GM18520 (cell line): Measurements from ENCODE around the gene ADNP.
A peak's percentile ranks its signal among the peaks of the same experiment; 100 is the strongest.

Source experiments
- ATAC-seq: cut with Tn5 transposase; IDR thresholded peaks from one replicate; pipeline ENCODE4 v1.9.1; 2021; ENCODE audit not compliant: unreplicated experiment

The ADNP gene

DNA sequence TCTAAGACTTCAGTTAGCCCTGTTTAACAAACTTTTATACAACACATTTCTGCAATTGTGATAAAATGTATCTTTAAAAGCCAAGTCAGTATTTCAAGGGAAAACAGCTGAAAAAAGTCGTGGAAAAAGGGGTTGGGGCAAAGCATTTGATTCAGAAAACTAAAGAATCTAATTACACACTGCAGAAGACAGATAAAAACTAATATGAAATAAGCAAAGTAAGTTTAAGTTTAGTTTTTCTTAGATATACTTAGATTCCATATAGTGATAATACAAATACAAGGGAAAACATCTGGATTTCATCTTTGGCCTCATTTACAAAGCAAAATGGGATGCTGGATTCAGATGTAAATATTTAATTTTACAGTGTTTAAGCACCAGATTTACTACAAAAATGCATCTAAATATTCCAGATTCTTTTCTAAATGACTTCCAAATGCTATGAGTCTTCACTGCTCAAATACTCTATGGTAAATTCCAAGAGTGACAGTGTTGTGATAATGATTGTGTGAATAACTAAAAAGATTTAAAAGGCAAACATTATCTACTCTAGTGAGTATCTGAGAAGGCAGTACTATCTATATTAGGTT is 1.5 kb upstream of the ADNP start:
- ATAC-seq, result no peak

DNA sequence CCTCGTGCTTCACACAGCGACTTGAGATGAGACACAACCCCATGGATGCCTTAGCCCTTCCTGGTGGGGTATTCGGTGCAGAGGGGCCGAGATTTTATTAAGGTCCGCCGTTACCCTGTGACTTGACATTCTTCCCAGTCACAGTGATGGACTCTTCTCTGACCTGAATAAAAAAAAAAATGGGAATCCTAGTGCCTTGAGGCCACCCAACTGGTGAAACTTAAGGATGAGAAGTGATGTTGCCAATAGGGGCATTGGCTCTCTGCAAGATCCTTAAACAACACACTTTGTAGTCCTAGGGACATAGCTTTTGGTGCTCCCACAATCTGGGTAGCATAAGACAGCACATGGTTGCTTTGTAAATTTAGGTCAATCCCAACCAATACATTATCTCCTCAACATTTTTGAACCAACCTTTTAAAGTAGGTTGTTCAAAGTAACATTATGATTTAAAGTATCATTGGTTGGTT is 814 bp upstream of the ADNP start:
- no peak for ATAC-seq

DNA sequence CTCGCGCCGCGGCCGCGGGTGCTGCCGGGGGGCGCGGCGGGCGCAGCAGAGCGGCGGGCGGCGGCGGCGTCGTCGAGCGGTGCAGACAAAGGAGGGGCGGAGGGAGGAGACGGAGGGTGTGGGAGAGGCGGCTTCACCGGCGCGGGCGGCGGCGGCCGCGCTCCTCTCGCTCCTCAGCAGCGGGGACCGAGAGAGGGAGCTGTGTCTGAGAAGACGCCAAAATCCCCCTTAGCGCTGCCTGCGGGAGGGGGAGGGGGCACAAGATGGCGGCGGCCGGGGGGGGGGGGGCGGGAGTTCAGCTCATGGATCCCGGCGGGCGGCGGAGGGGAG is 296 bp downstream of the ADNP start:
- ATAC-seq, result peak; percentile 8

DNA sequence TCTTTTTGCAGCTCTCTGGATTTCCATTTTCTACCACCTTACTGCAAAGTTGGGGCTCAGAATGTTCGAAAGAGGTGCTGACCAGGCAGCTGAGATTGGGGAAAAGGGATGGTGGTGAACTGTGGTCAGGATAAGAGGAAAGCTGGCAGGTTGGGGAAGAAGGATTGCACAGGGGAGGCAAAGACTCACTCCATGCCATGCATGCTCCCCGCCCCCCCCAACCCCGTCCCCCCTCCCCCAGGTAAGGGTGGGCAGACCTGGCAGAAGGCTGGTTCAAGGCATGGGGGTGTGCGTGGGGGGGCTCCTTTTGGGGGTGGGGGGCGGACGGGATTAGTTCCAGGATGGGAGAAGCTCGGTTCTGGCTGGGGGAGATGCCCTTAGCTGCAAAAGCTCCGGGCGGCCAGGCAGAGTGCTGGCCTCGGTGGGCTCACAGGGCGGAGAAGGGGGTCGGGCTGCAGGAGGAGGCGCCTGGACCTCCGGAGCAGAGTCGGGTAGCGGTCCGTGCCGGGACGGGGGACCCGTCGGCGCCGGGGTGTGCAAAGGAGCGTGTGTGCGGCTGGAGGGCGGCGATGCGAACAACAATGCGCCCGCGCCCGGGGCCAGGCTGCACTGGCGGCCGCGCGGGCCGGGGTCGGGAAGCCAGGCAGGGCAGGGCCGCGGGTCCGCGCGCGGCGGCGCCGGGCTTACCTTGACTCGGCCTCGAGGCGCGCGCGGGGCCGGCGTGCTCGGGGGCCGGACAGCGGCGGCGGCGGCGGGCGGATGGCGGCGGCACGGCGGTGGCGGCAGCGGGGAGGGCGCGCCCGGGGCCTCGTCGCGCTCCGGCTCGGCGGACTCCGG is 880 bp downstream of the ADNP start:
- ATAC-seq, result no peak

DNA sequence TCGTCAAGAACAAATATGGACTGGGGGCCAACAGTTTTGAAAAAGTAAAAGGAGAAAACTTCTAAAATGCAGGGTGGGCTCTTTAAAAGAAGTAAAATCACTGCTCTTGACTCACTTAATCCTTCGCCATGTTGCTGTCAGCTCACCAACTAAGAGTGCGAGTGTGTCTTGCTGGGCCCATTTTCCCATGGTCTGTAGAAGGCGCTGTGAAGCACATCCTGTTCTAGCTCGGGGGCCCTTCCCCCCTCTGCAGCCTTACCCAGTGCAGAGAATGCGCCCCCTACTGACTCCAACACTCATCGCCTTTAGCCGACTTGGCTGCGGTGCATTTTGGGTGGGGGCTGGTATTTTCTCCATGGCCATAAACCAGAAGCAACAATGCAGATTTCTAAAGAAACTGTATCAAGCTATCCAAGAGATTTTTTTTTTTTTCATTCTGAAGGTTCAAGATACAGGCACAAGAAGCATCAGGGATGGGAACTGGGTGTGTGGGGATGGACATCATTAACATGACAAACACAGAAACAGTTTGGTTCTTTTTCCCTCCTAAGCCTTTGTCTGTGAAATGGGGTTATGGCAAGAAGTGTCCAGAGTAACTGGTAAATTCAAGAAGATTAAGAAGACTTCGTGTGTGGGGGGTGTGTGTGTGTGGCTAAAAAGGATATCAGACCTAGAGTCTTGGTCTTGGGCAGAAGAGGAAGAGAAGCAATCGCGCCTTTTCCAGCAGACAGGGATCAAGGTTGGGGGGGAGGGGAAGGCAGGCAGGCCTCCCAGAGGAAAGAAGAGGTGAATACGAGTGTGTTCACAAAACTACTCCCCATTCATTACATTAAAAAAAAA is 1.7 kb downstream of the ADNP start:
- peak; percentile 37 for ATAC-seq

DNA sequence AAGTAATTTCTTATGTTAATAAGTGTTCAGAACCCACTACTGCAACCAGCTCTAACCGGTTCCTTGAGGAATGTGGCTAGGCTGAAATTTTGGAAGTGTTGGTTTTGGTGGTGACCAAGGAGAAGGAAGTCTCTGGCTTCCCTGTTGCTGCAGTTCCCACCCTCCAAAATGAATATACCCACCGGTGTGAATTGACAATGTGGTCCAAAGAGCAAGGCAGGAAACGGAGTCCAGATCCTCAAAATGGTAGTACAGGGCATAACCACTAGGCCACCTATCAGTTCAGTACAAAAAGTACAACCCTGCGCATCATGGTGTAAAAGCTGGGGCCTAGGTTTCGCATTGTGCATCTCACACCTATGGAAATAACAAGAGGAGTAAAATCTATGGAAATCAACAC is 2.8 kb downstream of the ADNP start:
- no peak for ATAC-seq

DNA sequence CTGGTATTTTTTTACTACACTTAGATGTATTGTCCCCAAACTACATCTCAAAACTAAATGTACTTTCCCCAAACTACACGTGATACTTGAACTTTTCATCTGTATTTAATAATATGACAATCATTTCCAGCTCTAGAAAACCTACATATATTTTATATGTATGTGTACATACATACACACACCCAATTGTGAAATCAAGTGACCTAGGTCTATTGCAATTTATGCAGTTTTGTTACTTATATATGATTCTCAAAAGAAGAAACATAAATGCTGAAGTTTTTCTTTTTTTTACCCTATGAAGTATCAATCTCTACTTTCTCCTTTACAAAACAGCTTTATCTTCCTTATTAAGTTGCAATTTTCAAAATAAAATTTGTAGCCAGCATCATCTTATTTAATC is 4.7 kb downstream of the ADNP start:
- ATAC-seq, result no peak

DNA sequence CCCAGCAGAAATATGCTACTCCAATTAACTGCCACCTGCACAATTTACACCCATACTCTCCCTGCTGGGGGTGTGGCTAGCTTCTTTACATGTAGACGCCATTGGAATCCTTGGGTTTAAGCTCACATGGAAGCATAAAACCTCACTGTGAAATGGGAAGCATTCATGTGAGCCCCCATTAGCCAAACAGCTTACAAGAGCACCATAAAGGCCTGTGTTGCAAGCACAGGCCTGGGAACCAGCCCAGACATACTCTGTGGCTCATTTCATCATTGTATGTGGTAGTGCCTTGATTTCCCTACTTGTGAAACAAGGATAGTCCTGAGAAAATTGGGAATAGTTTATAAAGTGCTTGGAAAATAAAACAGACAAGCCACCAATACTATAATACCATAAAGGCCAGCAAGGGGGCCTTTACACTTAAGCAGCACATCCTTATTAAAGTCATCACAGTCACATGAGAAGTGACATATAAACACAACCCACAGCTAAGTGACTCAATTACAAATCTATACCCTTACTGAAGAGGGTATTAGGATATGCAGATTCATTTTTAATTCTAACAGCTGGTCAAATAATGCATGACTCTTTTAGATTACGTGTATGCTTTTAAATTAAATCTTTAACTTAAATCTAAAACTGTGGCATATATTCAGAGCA is 6.8 kb downstream of the ADNP start:
- no peak for ATAC-seq

DNA sequence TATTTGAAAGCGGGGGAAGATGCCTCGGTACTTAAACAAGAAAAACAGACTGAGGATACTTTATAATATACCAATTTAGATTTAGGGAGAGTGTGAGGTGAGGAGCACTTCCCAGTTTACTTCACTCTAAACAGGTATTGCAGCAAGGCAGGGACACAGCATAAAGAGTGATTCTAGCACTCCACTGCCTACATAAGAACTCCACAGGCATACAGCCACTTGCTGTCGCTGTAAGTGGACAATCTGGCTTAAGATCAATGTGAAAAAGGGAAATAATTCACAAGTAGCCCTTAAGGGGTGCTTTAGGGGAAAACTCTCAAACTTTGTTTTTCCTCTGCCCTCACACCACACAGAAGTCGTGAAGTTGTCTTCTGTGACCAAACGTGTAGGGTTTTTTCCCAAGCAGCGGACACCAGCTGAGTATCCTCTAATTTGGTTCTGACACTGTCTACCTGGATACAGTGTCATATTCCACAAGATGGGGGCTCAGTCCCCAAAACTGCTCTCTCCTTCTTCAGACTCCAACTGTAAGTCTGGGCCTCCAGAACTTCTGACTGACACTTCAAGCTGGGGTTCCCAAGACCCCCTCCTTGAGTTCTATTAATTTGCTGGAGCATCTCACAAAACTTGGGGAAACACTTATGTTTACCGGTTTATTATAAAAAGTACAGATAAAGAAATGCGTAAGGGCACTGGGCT is 9.3 kb downstream of the ADNP start:
- ATAC-seq, result no peak

DNA sequence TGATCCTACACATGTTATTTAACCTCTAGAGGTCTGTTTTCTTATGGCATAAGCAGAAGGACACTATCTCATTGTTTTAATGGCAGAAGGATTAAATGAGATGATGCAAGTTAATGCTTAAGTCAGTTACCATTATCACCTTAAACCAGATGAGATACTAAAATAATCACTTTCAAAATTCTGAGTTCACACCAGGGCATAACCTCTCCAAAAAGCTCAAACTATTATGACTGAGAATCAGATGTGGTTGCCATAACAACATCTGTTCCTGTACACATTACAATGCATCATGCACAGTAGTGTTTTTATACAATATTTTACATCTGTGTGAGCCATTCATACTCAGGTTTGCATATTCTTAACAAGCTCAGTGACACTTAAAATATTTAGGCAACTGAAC is 10.2 kb downstream of the ADNP start:
- no peak for ATAC-seq

DNA sequence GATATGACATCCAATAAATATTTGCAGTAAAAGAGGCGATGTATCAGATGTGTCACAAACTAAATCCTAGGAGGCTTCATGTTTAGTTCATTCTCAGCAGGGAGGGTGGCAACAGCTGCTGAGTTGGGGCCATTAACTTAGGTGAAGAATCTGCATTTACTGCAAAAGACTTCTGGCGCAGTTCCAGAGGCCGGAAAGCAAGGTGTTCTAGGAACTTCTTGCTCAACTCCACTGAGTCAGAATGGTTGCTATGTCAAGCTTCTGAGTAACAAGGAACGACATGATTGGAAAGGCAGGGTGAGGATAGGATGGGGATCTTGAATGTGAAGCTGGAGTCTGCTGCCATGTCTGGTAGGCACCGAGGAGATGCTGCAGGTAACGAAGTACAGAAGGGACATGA is 11.7 kb downstream of the ADNP start:
- no peak for ATAC-seq

DNA sequence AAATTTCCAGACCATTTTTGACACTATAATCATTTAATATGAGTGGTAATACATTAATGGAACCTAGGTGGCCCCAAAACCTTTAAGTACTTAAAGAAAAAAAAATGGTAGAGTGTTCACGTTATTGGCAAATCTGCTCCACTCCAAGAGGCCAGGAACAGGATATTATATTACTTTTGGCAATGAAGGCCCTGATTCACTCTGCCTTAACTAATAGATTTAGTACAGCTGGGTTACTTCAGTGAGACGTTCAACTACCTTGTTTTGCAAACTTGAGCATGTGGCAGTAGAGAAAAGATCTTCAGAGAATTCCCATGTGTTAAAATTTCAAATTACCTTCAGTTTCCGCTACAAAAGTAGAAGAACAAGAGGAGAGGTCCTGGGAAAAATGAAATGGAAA is 12.8 kb downstream of the ADNP start:
- ATAC-seq, result no peak

DNA sequence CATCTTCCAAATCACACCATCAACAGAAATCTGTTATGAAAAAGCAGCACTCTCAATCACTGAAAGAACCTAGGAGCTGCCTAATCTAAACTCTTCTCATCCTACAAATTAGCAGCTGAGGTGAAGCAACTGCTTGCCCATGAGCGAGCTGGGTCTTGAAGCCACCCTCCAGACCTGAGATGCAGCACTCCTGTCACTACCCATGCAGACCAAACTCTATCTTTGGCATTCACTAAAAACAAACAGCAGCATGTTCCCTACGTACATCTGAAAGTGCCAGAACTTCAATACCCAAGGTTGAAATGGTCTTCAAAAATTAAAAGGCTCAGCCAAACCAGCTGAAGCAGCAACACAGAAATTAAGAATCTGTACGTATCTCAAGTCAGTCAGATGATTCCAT is 14.3 kb downstream of the ADNP start:
- ATAC-seq, result no peak

DNA sequence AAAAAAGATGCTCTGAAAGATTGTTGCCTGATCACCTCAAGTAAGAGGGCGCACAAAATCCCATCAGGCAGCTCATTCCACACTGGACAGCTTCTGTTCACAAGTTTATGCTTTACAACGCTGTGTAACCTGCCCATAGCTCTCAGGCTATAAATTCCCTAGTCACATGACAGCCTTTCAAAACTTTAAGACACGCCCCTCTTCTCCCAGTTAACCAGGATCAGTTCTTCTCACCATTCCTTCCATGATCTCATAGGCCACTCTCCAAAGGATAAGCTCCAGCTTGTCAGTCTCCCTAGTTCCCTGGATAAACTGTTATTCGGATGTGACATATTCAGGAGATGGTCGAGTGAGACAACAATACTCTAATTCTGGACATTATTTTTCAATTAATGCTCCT is 15.0 kb downstream of the ADNP start:
- no peak for ATAC-seq

DNA sequence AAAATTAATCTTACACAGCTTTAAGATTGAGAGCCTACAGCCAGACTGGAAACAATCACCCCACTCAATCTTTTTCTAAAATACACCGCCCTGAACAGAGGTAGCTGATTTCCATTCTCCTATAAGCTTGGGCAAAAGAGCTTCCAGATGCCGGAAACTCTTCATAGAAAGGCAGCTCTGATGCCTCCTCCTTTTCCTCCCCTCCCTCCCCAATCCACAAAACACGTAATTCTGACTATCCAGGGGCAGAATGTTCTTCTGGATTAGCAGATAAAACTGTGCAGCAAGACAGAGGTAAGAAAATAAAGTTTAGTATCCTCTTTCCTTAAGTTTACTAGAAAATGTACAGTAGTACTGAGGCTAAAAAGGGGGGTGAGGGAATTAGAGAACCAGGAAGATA is 15.8 kb downstream of the ADNP start:
- no peak for ATAC-seq

DNA sequence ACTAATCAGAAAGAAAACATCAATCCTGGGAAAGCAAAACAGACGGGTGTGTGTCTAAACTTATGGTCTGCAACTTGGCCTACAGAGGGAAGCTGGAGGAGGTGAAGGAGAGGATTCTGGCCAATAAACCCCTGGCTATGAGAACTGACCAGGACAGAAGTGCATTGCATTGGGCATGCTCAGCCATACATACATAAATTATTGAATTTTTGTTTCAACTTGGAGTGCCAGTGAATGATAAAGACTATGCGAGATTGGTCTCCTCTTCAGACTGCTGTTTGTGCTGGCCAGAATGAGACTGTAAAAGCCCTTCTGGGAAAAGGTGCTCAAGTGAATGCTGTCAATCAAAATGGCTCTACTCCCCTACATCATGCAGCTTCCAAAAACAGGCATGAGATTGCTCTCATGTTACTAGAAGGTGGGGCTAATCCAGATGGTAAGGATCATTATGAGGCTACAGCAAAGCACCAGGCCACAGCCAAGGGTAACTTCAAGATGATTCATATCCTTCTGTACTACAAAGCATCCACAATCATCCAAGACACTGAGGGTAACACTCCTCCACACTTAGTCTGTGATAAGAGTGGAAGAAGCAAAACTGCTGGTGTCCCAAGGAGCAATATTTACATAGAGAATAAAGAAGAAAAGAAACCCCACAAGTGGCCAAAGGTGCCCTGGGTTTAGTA is 17.4 kb downstream of the ADNP start:
- no peak for ATAC-seq

DNA sequence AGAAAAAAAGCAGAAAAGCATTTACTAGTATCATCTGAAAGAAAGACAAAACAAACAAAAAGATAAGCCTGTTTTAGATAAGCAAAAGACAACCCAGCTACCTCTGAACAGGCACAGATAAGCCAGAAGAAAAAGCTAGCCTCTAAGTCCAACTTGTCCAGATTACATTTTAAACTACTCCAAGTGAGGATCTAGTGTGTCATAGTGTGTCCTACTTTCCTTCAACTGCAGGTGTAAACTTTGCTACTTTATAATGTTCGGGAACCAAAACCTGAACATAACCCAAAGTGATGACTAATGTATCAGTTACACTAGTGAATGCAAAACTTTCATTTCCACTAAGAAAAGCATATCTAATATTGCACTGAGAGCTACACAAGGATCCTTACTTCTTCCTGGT is 19.5 kb downstream of the ADNP start:
- peak; percentile 51 for ATAC-seq

DNA sequence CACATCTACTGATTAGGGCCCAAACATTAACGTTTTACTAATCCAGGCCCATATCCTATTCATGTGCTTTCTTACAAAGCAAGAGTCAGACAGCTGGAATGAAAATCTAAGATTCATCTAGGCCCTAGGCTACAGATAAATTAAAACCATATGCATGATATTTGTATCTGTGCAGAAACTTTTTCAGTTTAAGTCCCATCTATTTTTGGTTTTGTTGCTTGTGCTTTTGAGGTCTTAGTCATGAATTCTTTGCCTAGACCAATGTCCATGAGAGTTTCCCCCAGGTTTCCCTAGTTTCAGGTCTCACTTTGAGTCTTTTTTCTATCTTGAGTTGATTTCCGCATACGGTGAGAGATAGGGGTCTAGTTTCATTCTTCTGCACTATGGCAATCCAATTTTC is 20.2 kb downstream of the ADNP start:
- no peak for ATAC-seq

DNA sequence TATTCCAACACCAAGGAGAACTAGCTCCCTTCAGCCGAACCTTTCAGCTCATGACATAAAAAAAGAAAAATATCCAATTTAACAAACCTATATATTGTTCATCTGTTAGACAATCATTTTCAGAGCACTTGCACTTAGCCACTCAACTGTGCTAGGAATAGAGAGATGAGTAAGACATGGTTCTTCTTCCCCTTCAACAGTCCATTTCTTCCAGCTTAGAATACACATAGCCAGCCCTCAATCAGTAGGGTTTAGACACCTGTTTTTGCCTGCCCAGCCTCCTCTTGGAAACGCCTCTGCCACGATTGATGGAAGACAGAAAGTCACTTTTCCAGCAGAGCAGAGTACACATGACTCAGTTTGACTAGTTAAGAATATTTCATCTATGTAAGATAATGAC is 21.8 kb downstream of the ADNP start:
- ATAC-seq, result no peak

DNA sequence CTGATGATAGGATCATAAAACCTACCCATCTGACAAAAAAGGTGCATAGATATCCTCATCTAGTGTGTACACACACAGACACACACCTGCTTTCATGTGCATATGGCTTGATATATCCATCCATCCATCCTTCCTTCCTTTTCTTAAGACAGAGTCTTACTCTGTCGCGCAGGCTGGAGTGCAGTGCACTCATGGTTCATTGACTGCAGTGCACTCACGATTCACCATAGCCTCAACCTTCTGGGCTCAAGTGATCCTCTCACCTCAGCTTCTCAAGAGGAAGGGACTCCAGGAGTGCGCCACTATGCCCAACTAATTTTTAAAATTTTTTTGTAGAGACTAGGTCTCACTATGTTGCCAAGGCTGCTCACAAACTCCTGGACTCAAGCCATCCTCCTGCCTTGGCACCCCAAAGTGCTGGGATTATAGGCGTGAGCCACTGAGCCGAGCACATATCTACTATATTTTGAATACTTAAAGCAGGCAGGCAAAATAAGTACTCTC is 27.1 kb downstream of the ADNP start:
- ATAC-seq, result no peak
